ENCODE data around the gene THSD4. TPM values are rescaled to one million over a fixed set of nuclear protein-coding genes. Genes with fewer than 3 reads are reported as not detected.

THSD4 gene
- total and polyA plus RNA-seq, 2 of the 4 experiments (the other 2 are of a cell fraction): 25.5 to 31.1 TPM

- H3K9me1 ChIP-seq (ENCODE audit: insufficient read depth, low read length): no peaks in the 10 kb centered on the region
- no peaks in the 10 kb centered on the region for H3K9me3 ChIP-seq (ENCODE audit: control insufficient read depth, insufficient read depth, low read length)
- H2BK20ac ChIP-seq (ENCODE audit: low read depth, low read length): no peak overlapping the region
- H2AK5ac ChIP-seq (ENCODE audit: low read depth, low read length): no peak overlapping the region
- no peak overlapping the region for H2BK120ac ChIP-seq (ENCODE audit: low read depth, low read length)
- no peak overlapping the region for H3K23ac ChIP-seq (ENCODE audit: low read depth, low read length)
- dilution Hi-C loops (cut with HindIII; ENCODE audit: low sequenced_read_pairs, unreplicated experiment) (no loop called here), intact Hi-C loops (cut with micrococcal nuclease) (no loop called here), in situ Hi-C loops (cut with MboI; ENCODE audit: low sequenced_read_pairs) (no loop called here)
- no CpG with 5 or more reads among the region's 1 CpG for WGBS, 2 experiments (ENCODE audit: extremely low coverage in 2 of 2, insufficient read length in 1 of 2)
- no peak overlapping the region for H4K91ac ChIP-seq (ENCODE audit: insufficient read depth, low read depth, low read length)
- H3K18ac ChIP-seq (ENCODE audit: low read depth, low read length): no peak overlapping the region
- H2BK5ac ChIP-seq (ENCODE audit: low read depth, low read length, poor library complexity, severe bottlenecking): no peak overlapping the region
- H3K4ac ChIP-seq (ENCODE audit: low read depth, low read length): no peak overlapping the region
- H3K4me2 ChIP-seq (ENCODE audit: low read depth, low read length): no peak overlapping the region
- H4K20me1 ChIP-seq (ENCODE audit: insufficient read depth, low read length): peaks cover 4% of the 10 kb centered on the region; the same call in 1 of the 2 replicates
- ChIA-PET POLR2A (ENCODE audit: unreplicated experiment) (no interaction called here), CTCF (interaction anchor here (0.5 kb wide), 1 partner anchor 180 kb away, joined by 4 read pairs; no protein-coding TSS in a partner anchor)
- DNase-seq: no peak
- H3K56ac ChIP-seq (ENCODE audit: extremely low read depth, insufficient read depth, low read length): no peak overlapping the region
- no peak overlapping the region for H3K9ac ChIP-seq (ENCODE audit: low read depth, low read length)
- no peak for ATAC-seq (ENCODE audit: low read depth)
- H4K8ac ChIP-seq (ENCODE audit: low read depth in 2 of 2, low read length in 2 of 2): no peak overlapping the region
- no peaks in the 10 kb centered on the region for H3K36me3 ChIP-seq (ENCODE audit: control insufficient read depth, insufficient read depth, low read length)
- peaks cover 0 to 11% of the 10 kb centered on the region in 2 experiments; a peak in 1 of 4 replicates for H3K79me1 ChIP-seq (ENCODE audit: low read depth in 1 of 2, low read length in 2 of 2)
- H2AFZ ChIP-seq (replicated peaks; ENCODE audit: low read length, poor library complexity): no peak overlapping the region
- no peak overlapping the region for H3K27ac ChIP-seq (ENCODE audit: insufficient read depth, low read length)
- TF ChIP-seq CHD1 (IDR thresholded peaks at IDR 0.05; ENCODE audit: low read depth, low read length): no peak
- TF ChIP-seq RAD21 (IDR thresholded peaks at IDR 0.05; ENCODE audit: low read length): no peak
- no peak for TF ChIP-seq CTCF (conservative IDR thresholded peaks at IDR 0.05; ENCODE audit: low read depth, low read length)
- TF ChIP-seq, protein P1, sequence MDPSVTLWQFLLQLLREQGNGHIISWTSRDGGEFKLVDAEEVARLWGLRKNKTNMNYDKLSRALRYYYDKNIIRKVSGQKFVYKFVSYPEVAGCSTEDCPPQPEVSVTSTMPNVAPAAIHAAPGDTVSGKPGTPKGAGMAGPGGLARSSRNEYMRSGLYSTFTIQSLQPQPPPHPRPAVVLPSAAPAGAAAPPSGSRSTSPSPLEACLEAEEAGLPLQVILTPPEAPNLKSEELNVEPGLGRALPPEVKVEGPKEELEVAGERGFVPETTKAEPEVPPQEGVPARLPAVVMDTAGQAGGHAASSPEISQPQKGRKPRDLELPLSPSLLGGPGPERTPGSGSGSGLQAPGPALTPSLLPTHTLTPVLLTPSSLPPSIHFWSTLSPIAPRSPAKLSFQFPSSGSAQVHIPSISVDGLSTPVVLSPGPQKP (IDR thresholded peaks at IDR 0.05; ENCODE audit: borderline replicate concordance, low read depth, low read length): no peak
- TF ChIP-seq MAZ (IDR thresholded peaks at IDR 0.05; ENCODE audit: borderline replicate concordance, low read depth, low read length): no peak
- TF ChIP-seq, protein P2, sequence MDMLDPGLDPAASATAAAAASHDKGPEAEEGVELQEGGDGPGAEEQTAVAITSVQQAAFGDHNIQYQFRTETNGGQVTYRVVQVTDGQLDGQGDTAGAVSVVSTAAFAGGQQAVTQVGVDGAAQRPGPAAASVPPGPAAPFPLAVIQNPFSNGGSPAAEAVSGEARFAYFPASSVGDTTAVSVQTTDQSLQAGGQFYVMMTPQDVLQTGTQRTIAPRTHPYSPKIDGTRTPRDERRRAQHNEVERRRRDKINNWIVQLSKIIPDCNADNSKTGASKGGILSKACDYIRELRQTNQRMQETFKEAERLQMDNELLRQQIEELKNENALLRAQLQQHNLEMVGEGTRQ (IDR thresholded peaks at IDR 0.05; ENCODE audit: low read depth, low read length): no peak
- no peak for TF ChIP-seq FOS (IDR thresholded peaks at IDR 0.05; ENCODE audit: low read depth, low read length)
- TF ChIP-seq POLR2A (IDR thresholded peaks at IDR 0.05; ENCODE audit: low read depth, low read length): no peak
- TF ChIP-seq RCOR1 (IDR thresholded peaks at IDR 0.05; ENCODE audit: insufficient replicate concordance, low read length): no peak
- no peak for TF ChIP-seq SMC3 (IDR thresholded peaks at IDR 0.05; ENCODE audit: low read depth, low read length)
- no peak for TF ChIP-seq MXI1 (IDR thresholded peaks at IDR 0.05; ENCODE audit: borderline replicate concordance, low read depth, low read length)
- no peaks in the 10 kb centered on the region for H3K27me3 ChIP-seq (ENCODE audit: control insufficient read depth, insufficient read depth, low read length)
- H3K4me3 ChIP-seq (ENCODE audit: insufficient read depth, low read depth, low read length): no peak overlapping the region
- no peak overlapping the region for H2BK15ac ChIP-seq (ENCODE audit: low read depth, low read length)
- BruUV-seq (replicated peaks): no TSS peak
- H4K5ac ChIP-seq (ENCODE audit: low read depth, low read length): no peak overlapping the region
- H3K4me1 ChIP-seq (ENCODE audit: control insufficient read depth, insufficient read depth, low read length): no peaks in the 10 kb centered on the region
- no peak overlapping the region for H3K14ac ChIP-seq (replicated peaks; ENCODE audit: low read depth, low read length)
- H2AK9ac ChIP-seq (replicated peaks; ENCODE audit: low read depth, low read length, poor library complexity): no peak overlapping the region
Measured at GRCh38 chr15:71461748-71462147, 346.5 kb downstream of the THSD4 start.

Measured in IMR-90 (cell line).